GM21515 (cell line): ENCODE results near the gene EPC1.
"Not testable (repeated sequence)": the region's sequence is repeated elsewhere in the genome, so short reads cannot be mapped to it uniquely, and the experiment has no call there.

Experiments
- ATAC-seq: cut with Tn5 transposase; IDR thresholded peaks from one replicate; pipeline ENCODE4 v1.9.1; 2021; ENCODE audit not compliant: unreplicated experiment

EPC1 gene

DNA sequence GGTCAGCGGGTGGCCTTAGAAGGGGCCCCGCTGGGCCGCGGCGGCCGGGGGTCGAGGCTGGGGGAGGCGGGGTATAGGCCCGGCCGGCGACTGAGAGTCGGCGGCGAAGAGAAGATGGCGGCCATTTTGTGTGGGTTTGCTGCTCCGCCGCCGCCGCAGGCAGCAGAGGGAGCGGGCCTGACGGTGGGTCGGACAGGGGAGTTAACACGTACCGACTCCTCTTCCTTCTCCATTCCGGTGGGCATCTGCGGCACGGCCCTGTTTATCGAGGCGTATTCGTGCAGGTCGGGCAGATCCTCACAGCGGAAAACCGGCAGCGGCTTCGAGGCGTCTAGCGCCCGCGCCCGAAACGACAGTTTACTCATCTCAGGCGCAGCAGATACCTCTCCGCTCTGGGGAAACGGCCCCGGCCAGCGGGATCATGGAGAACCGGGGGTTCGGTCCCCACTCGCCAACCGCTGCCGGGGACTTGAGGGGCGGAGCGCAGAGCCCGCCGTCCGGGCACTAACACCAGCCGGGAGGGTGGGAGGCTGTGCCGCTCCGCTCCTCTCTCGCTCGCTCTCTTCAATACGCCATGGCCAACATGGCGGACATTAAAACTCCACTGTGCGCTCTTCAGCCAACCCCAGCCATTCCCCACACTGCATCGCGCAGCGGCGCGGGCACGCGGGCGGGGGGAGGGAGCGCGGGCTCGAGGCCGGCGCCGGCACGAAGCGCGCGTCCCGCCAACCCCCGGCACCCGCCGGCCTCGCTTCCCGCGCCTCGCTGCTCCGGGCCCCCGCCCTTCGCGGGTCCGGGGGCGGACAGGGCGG is at the start of gene EPC1:
Gene EPC1, minus strand, starts transcription at position 608 of the 812 bp plus-strand sequence. Its CDS starts 243 bp downstream, at position 365.
- peak; percentile 72 for ATAC-seq

GRCh38 chr10:32393911-32394310 is 47.0 kb upstream of the EPC1 start:
- ATAC-seq, result no peak

DNA sequence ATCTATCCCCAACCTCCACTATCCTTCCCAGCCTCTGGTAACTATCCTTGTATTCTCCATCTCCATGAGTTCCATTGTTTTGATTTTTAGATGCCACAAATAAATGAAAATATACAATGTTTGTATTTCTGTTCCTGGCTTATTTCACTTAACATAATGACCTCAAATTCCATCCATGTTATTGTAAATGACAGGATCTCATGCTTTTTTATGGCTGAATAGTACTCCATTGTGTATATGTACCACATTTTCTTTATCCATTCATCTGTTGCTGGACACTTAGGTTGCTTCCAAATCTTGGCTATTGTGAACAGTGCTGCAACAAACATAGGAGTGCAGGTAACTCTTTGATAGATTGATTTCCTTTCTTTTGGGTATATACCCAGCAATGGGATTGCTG is 45.3 kb upstream of the EPC1 start:
- ATAC-seq, result not testable (repeated sequence)

GRCh38 chr10:32390193-32390592 is 43.2 kb upstream of the EPC1 start:
- ATAC-seq, result no peak

- ATAC-seq, result no peak
Measured at GRCh38 chr10:32388258-32389027, 41.5 kb upstream of the EPC1 start.

DNA sequence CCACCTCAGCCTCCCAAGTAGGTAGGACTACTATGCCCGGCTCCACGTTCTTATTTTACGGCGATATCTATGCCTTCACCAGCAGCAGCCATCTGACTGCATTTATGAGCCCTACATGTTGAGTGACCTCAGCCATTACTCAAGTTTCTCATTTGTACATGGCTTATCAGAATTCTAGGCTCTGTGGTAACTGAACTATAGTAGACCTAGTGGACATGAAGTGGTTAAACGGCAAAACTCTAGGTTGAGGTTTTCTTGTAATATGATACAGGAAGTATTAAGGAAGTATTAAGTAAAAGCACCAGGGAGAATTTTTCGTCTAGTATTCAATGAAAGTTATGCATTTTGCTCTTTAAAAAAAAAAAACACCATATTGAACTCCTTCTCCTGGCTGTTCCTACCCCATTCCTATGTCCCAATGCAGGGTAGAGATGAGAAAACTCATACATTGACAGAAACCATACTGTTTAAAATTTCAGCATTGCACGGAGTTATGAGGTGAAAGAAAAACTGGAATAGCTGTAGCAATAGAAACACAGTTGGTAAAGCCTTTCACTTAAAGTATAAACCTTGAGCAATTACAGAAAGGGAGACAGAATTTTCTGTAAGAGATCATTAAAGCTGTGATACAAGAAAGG is 39.8 kb upstream of the EPC1 start:
- no peak for ATAC-seq

DNA sequence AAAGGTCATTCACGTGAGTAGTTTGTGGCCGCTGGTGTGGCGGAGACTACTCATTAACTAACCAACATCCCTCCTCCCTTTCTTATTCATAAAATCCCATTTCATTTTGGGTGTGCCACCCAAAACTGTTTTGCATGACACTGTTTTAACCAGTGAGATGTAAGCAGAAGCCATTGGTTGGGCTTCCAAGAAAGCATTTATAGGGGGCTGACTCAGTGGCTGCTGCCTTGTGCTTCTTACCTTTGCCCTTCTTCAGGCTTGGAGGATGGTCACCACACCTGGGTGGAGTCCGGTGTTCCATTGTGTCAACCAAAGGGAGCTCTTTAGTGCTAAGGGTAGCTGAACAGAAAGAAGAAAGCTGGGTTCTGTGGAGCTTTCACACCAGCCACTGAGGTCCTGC is 37.2 kb upstream of the EPC1 start:
- ATAC-seq, result no peak

GRCh38 chr10:32381165-32381564 is 34.2 kb upstream of the EPC1 start:
- no peak for ATAC-seq

- no peak for ATAC-seq
Measured at GRCh38 chr10:32379950-32380551, 33.1 kb upstream of the EPC1 start.

DNA sequence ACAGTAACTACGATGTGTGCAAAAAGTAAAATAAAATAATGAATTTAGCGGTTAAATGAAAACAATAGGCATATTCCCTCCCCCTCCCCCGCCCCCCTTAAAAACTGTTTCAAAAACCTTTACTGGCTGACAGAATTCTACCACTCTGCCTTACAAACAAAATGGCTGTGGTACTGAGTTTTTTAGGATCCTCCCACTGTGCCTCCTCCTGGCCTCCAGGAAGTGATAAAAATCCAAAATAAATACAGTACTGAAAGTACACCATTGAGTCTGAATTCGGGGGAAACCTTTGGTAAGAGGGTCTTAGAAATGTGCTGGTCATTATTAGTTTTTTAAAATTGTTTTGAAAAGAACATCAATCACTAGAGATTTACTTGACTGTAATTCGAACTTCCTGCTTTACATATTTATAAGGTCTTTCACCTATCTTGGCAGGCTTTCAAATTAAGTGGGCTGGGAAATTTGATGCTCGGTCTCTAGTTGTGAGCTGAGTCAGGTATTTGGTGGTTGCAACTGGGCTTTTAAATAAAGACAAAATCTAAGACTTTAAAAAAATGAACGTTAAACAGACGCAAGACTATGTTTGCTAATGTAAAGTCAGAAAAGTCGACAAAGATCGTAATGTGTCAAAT is 32.5 kb upstream of the EPC1 start:
- no peak for ATAC-seq

DNA sequence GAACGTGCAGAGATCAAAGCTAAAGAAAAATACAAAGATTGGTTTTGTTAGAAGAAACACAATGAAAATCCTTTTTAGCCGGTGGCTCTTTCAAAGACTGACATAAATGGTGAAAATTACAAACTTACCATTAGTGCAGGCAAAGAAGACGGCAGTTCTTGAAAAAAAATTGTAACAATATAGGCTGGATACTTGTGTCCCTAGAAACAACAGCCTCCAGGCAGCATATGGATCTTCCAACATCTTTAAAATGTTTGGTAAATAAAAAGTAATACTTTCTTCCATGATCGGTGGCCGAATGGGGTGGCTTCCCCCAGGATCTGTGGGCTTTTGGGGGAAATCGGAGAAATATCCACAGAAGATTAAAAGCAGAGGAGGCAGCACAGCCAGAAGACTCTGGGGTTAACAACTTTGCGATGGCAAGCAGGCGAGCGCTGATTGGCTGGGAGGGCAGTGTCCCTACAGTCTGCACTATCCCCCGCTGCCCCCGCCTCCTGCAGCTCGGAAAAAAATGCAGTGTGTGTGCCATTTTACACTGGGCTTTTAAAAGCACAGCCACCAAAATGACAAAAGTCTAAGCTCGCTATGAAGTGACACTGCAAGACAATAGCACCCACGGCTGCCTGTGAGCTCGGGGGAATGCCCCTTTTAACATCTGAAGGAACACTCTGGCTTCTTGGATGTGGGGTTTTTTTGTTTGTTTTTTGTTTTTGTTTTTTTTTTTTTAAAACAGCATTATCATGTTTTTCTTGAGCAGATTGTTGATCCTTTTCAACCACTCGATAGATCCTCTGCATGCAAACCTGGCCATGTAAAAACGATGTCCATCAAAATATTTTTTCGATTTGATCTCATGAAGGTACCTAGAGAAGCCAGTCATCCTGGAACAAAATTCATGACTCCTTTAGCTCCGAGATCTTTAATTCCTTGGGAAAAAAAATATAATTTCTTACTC is 31.7 kb upstream of the EPC1 start:
- peak; percentile 93 for ATAC-seq

- no peak for ATAC-seq
Measured at GRCh38 chr10:32377458-32378259, 30.7 kb upstream of the EPC1 start.

- ATAC-seq, result no peak
Measured at GRCh38 chr10:32376771-32377170, 29.8 kb upstream of the EPC1 start.

DNA sequence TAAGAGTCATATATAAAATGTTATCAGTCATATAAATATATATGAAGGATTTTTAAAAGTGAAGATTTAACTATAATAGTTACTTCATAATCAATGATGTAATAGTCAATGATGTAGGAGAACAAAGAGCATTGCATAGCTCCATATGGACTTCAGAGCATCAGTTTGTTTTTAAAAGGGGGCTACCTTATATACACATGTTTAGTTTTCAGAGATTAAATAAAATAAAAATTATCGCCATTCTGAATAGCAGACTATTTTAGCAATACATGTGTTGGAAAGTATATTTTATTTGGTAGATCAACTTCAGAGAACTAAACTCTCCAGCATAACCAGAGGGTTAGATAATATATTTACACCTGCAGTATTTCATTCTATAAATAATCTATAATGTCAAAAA is 29.1 kb upstream of the EPC1 start:
- ATAC-seq, result no peak

GRCh38 chr10:32375631-32376030 is 28.7 kb upstream of the EPC1 start:
- no peak for ATAC-seq

DNA sequence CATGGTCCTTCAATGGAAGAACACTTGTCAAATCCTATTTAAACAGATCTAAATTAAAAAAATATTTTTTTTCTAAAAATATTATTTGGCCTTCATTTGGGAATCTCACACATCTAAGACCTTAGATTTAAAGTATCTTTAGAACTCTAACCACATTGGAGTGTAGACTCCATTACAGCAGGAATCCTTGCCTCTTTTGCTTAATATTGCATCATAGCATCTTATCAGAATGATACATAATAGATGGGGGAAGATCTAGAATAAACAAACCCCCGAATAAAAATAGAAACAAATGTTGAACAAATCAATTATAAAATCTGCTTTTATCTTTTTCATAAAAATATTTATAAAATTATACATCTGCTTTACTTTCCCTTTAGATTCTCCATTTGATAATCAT is 27.6 kb upstream of the EPC1 start:
- ATAC-seq, result no peak

DNA sequence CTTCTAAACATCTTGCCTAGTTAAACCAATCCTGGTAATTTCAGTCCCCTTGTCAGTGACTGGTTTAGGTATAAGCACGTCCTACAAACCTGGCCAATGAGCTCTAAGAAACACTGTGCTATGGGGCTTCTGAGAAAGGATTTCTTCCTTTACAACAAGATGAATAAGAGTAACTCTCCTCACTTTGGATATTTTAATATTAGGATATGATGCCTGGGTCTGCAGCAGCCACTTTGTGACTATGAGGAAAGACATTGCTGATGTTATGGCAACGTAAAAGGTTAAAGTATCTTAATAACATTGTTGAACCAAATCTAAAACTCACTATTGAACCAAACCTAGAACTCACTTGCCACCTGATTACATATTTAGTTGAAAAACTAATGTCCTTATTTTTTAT is 26.5 kb upstream of the EPC1 start:
- ATAC-seq, result no peak

DNA sequence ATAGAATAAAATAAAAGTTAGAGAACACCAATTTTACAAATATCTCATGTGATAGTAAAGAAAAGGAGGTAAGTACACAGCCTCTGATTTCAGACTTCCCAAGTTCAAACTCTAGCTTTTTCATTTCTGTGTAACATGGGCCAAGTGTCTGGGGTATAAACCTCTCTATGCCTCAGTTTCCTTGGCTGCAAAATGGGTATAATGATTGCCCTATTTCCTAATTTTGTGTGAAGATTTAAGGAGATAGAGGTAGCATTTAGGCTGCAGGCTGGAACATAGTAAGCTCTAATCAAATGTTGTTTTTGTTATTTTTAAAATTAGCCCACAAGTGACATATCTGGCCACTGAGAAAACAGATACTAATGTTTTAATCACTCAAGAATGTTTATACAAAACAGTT is 26.1 kb upstream of the EPC1 start:
- no peak for ATAC-seq
